HCT116 (cell line): ENCODE data around the gene AOC2. TPM values are rescaled to one million over a fixed set of nuclear protein-coding genes. Genes with fewer than 3 reads are reported as not detected.

Experiments
- ATAC-seq: fragments of 200-7000 bp; cut with Tn5 transposase; 2 replicates; pipeline ENCODE4 v1.9.1; 2020; ENCODE audit warnings: mild to moderate bottlenecking, moderate library complexity
- BruUV-seq: library from RNA; stranded (reverse); fragments of 400-500 nt; replicated peaks from 2 replicates; lab custom pipeline; 2021; lab: Mats Ljungman, UMichigan
- CTCF ChIA-PET: fragments of 300-600 bp; sonication (Branson Sonifier 250); formaldehyde crosslinking; loops from one replicate; lab custom pipeline; 2021; ENCODE audit warnings: antibody characterized with exemption; lab: Charles Lee
- POLR2A ChIA-PET: fragments of 300-600, 350-600 bp; sonication (Branson Sonifier 250); formaldehyde crosslinking; loops from one replicate; lab custom pipeline; 2021; ENCODE audit warnings: antibody characterized with exemption; lab: Charles Lee
- RAD21 ChIA-PET, 2 experiments: fragments of 300-600 bp; sonication (Branson Sonifier 250); formaldehyde crosslinking; loops; one replicate each; lab custom pipeline; 2023; ENCODE audit warnings: low total read pairs in 2 of 2; ENCODE audit not compliant: uncharacterized antibody in 2 of 2, unreplicated experiment in 2 of 2, low non-redundant PET in 1 of 2; lab: Charles Lee
- DNase-seq: peaks from one replicate; pipeline ENCODE4 v3.0.0-alpha.2; 2010; ENCODE audit warnings: low read depth, low spot score
- H2AFZ ChIP-seq: fragments of 200-600 bp; shearing (Covaris generic), sonication (generic); 2 replicates; pipeline ENCODE4 v1.6.1; 2017; ENCODE audit warnings: low read depth, mixed run types, mixed read lengths, antibody characterized with exemption, low read length; ENCODE audit not compliant: poor library complexity, severe bottlenecking
- H3K27ac ChIP-seq: 2 replicates; pipeline ENCODE4 v1.5.1; 2012; ENCODE audit warnings: low read depth, low read length
- H3K27me3 ChIP-seq: fragments of 200-600 bp; sonication (generic); 2 replicates; pipeline ENCODE4 v1.6.1; 2016; ENCODE audit warnings: mixed run types, low read length, mixed read lengths; ENCODE audit not compliant: insufficient read depth
- H3K36me3 ChIP-seq, 2 experiments: fragments of 200-500 bp in 1 of 2; fragments of 200-600 bp in 1 of 2; sonication (Bioruptor generic) in 1 of 2; sonication (generic) in 1 of 2; 2 replicates each; pipeline versions ENCODE4 v1.5.1 to v1.6.1; 2014 to 2016; ENCODE audit warnings: low read length in 2 of 2, inconsistent platforms in 1 of 2, mixed read lengths in 1 of 2, mixed run types in 1 of 2; ENCODE audit not compliant: insufficient read depth in 2 of 2, control insufficient read depth in 1 of 2
- H3K4me1 ChIP-seq, 2 experiments: fragments of 200-600 bp in 1 of 2; sonication (generic) in 1 of 2; 2 replicates each; pipeline versions ENCODE4 v1.5.1 to v1.6.1; 2012 to 2017; ENCODE audit warnings: low read length in 2 of 2, inconsistent platforms in 1 of 2, mild to moderate bottlenecking in 1 of 2, mixed read lengths in 1 of 2, mixed run types in 1 of 2, moderate library complexity in 1 of 2; ENCODE audit not compliant: insufficient read depth in 2 of 2, control insufficient read depth in 1 of 2
- H3K4me2 ChIP-seq: fragments of 200-600 bp; sonication (generic); 2 replicates; pipeline ENCODE4 v1.6.1; 2017; ENCODE audit warnings: mixed run types, low read length, mixed read lengths
- H3K4me3 ChIP-seq, 2 experiments: fragments of 200-600 bp in 1 of 2; sonication (generic) in 1 of 2; replicated peaks in 1 of 2; 2 replicates each; pipeline ENCODE4 v1.5.1; 2011 to 2016; ENCODE audit warnings: low read length in 2 of 2, control low read depth in 1 of 2, low read depth in 1 of 2, mild to moderate bottlenecking in 1 of 2, mixed read lengths in 1 of 2, mixed run types in 1 of 2
- H3K79me2 ChIP-seq: fragments of 200-600 bp; sonication (generic); 2 replicates; pipeline ENCODE4 v1.6.1; 2017; ENCODE audit warnings: mild to moderate bottlenecking, mixed run types, low read length, moderate library complexity, mixed read lengths; ENCODE audit not compliant: insufficient read depth
- H3K9ac ChIP-seq: fragments of 200-600 bp; sonication (generic); 2 replicates; pipeline ENCODE4 v1.6.1; 2016; ENCODE audit warnings: low read length, mixed read lengths
- H3K9me2 ChIP-seq: fragments of 200-600 bp; sonication (generic), shearing (Covaris generic); 2 replicates; pipeline ENCODE4 v1.6.1; 2017; ENCODE audit warnings: mixed run types, mild to moderate bottlenecking, moderate library complexity; ENCODE audit not compliant: insufficient read depth
- H3K9me3 ChIP-seq, 2 experiments: fragments of 200-500 bp in 1 of 2; fragments of 200-600 bp in 1 of 2; sonication (Bioruptor generic) in 1 of 2; sonication (generic) in 1 of 2; 2 replicates each; pipeline ENCODE4 v1.6.1; 2014 to 2017; ENCODE audit warnings: low read length in 2 of 2, mixed read lengths in 2 of 2, inconsistent platforms in 1 of 2, low read depth in 1 of 2, mild to moderate bottlenecking in 1 of 2, mixed run types in 1 of 2, moderate library complexity in 1 of 2; ENCODE audit not compliant: control insufficient read depth in 1 of 2, insufficient read depth in 1 of 2
- H4K20me1 ChIP-seq: fragments of 200-600 bp; sonication (generic), shearing (Covaris generic); 2 replicates; pipeline ENCODE4 v1.6.1; 2017; ENCODE audit warnings: mixed run types, mild to moderate bottlenecking, moderate library complexity; ENCODE audit not compliant: insufficient read depth
- CTCF ChIP-seq, 3 experiments: fragments of 200-600 bp in 1 of 3; sonication (generic) in 1 of 3; IDR thresholded peaks in 2 of 3; conservative IDR thresholded peaks in 1 of 3; 2 replicates each; pipeline ENCODE4 v1.5.1; 2012 to 2017; ENCODE audit warnings: low read depth in 2 of 3, low read length in 2 of 3, antibody characterized with exemption in 1 of 3, borderline replicate concordance in 1 of 3, control low read depth in 1 of 3, mild to moderate bottlenecking in 1 of 3, mixed read lengths in 1 of 3, mixed run types in 1 of 3, moderate library complexity in 1 of 3; ENCODE audit not compliant: insufficient read depth in 1 of 3
- EGR1 ChIP-seq: IDR thresholded peaks from 2 replicates; pipeline ENCODE4 v1.6.1; 2012; ENCODE audit warnings: low read depth
- EZH2phosphoT487 ChIP-seq: fragments of 200-600 bp; IDR thresholded peaks from 2 replicates; pipeline ENCODE4 v1.6.1; 2018; ENCODE audit warnings: antibody characterized with exemption, borderline replicate concordance
- JUND ChIP-seq: IDR thresholded peaks from 2 replicates; pipeline ENCODE4 v1.6.1; 2012
- MAX ChIP-seq: IDR thresholded peaks from 2 replicates; pipeline ENCODE4 v1.6.1; 2012
- POLR2A ChIP-seq: IDR thresholded peaks from 2 replicates; pipeline ENCODE4 v1.7.0; 2011; ENCODE audit warnings: borderline replicate concordance; ENCODE audit not compliant: insufficient read depth, insufficient read length; ENCODE audit errors: extremely low read depth
- SP1 ChIP-seq: IDR thresholded peaks from 2 replicates; pipeline ENCODE4 v1.6.1; 2012; ENCODE audit warnings: low read depth
- ZFX ChIP-seq: fragments of 450-650 bp; IDR thresholded peaks from 2 replicates; pipeline ENCODE4 v1.6.1; 2017
- intact Hi-C: fragments of 100-400 bp; cut with micrococcal nuclease; formaldehyde crosslinking; loops from 2 replicates; pipeline ENCODE4 v1.10.0; 2022
- total RNA-seq: library from RNA; stranded (reverse); gene quantifications from one replicate; pipeline ENCODE4 v1.2.1, GENCODE V29; 2021; ENCODE audit not compliant: unreplicated experiment

Gene AOC2
- total RNA-seq, 1 experiment from 2014 or later = 8.0 TPM

- ChIA-PET CTCF (no interaction called here), RAD21 (no interaction called here), POLR2A (no interaction called here)
Observed at GRCh38 chr17:42877037-42877436, 32.7 kb downstream of the AOC2 start.

GRCh38 chr17:42878123-42878880 is 33.9 kb downstream of the AOC2 start:
- Histone ChIP-seq H3K4me3 (no peak overlapping the region), H3K9me3 (no peaks in the 10 kb centered on the region), H3K36me3 (no peaks in the 10 kb centered on the region), H3K4me2 (no peak overlapping the region), H3K27me3 (no peaks in the 10 kb centered on the region), H3K9me2 (no peaks in the 10 kb centered on the region), H3K4me1 (no peaks in the 10 kb centered on the region; a peak in 1 of 4 replicates)
- BruUV-seq = no TSS peak
- ChIA-PET CTCF (no interaction called here), POLR2A (no interaction called here), RAD21 (no interaction called here)
- intact Hi-C loops = no loop called here
- peak; percentile 58 for ATAC-seq
- TF ChIP-seq CTCF (IDR thresholded peaks at IDR 0.05 in 2 of 3, conservative IDR thresholded peaks at IDR 0.05 in 1 of 3; ENCODE audit: borderline replicate concordance in 1 of 3, insufficient read depth in 1 of 3, low read depth in 2 of 3, low read length in 2 of 3) (0 out of 6 replicates have a peak, but pooled peaks of 2 of the 3 experiments have one; percentile 4 to 15), ZFX (no peak)
- TF ChIP-seq, all 23 proteins: peak for 1
- Histone ChIP-seq H2AFZ (no peak overlapping the region), H3K27ac (no peak overlapping the region), H3K79me2 (no peaks in the 10 kb centered on the region), H3K9ac (no peak overlapping the region), H4K20me1 (no peaks in the 10 kb centered on the region)
- DNase-seq = no peak

More at GRCh38 chr17:42877037-42877436, 32.7 kb downstream of the AOC2 start:
- Histone ChIP-seq H3K27me3 (no peaks in the 10 kb centered on the region), H3K9me2 (no peaks in the 10 kb centered on the region), H3K4me2 (no peak overlapping the region), H4K20me1 (no peaks in the 10 kb centered on the region), H3K9me3 (no peaks in the 10 kb centered on the region), H3K9ac (no peak overlapping the region), H3K4me3 (no peak overlapping the region), H3K4me1 (no peaks in the 10 kb centered on the region; a peak in 1 of 4 replicates), H2AFZ (no peak overlapping the region), H3K79me2 (no peaks in the 10 kb centered on the region), H3K27ac (no peak overlapping the region), H3K36me3 (no peaks in the 10 kb centered on the region)
- TF ChIP-seq EGR1 (no peak), SP1 (no peak), POLR2A (no peak), MAX (no peak), EZH2phosphoT487 (no peak), JUND (no peak)
- DNase-seq = no peak
- BruUV-seq = no TSS peak
- intact Hi-C loops = no loop called here
- no peak for ATAC-seq
